Measurements from ENCODE around the gene FAM114A2.

The FAM114A2 gene

DNA sequence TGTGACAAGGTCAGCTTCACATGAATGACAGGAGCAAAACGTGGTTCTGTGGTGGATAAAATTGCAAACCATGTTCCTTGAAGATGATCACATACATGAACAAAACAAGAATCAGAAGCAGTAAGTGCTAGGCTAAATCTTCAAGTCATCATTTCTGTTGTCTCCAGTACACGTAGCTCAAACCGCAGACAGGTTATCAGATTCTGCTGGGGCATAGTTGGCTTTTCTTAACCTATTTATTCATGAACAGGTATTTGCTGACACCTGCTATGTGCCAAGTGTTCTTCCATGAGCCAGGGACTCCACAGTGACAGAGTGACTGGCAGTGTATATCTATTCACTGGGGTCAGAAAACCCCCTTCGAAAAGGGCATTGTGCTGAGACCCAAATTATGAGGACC, 20.9 kb upstream of the FAM114A2 start:
- no peak overlapping the region for H3K4me3 Mint-ChIP-seq
- H3K4me1 Mint-ChIP-seq: peaks cover 21% of the 10 kb centered on the region
- no peaks in the 10 kb centered on the region for H3K27me3 Mint-ChIP-seq
- H3K27ac Mint-ChIP-seq: no peak overlapping the region
- no peaks in the 10 kb centered on the region for H3K9me3 Mint-ChIP-seq
- peaks cover 15% of the 10 kb centered on the region for H3K36me3 Mint-ChIP-seq

- H3K27ac Mint-ChIP-seq: no peak overlapping the region
- no peak overlapping the region for H3K4me3 Mint-ChIP-seq
- H3K36me3 Mint-ChIP-seq: peaks cover 17% of the 10 kb centered on the region
- no peaks in the 10 kb centered on the region for H3K27me3 Mint-ChIP-seq
- peaks cover 21% of the 10 kb centered on the region for H3K4me1 Mint-ChIP-seq
- no peaks in the 10 kb centered on the region for H3K9me3 Mint-ChIP-seq
These were observed 20.3 kb upstream of the FAM114A2 start for GRCh38 chr5:154059039-154059430.

DNA sequence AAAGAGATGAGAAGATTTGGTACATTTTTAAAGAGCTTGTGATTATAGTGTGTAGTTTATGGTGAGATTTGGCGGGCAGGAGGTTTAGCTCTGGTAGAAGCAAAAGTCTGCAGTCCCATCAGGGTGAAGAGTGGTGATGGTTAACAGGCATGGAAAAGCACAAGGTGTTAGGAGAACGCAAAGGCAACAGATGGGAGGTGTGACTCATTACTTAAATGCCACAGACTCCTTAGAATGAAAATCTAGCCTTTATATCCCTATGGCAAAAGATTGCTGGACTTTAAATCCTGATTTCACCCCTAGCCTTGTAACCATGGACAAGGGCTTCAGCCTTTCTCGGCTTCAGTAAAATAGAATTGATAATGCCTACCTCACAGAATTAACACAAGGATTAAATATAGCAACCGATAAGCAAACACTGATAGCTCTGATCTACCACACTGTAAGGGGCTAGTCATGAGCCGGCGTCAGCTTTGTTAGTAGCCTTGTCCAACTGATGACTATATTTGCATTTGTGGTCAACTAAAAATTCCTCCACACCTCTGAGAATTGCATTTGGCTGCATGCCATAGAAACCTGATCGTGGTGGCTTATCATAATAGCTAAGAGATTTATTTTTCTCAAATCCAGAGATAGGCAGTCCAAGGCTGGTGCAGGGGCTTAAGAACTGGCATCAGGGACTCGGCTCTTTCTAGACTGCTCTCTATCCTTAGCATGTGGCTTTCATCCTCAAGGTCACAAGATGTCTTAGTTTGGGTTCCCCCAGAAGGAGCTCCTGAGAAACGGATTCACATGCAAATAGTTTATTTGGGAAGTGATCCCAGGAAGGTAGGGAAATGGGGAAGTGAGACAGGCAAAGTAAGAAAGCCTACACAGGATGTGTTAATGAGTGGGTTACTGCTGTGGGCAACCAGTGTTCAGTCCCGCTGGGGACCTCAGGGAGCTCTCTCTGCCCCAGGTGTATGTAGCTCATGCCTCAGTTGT, 19.6 kb upstream of the FAM114A2 start:
- Mint-ChIP-seq H3K27me3 (no peaks in the 10 kb centered on the region), H3K36me3 (peaks cover 19% of the 10 kb centered on the region), H3K27ac (no peak overlapping the region), H3K9me3 (no peaks in the 10 kb centered on the region), H3K4me3 (no peak overlapping the region), H3K4me1 (peaks cover 21% of the 10 kb centered on the region)

- peaks cover 25% of the 10 kb centered on the region for H3K4me1 Mint-ChIP-seq
- no peaks in the 10 kb centered on the region for H3K9me3 Mint-ChIP-seq
- H3K4me3 Mint-ChIP-seq: no peak overlapping the region
- H3K36me3 Mint-ChIP-seq: peaks cover 28% of the 10 kb centered on the region
- no peaks in the 10 kb centered on the region for H3K27me3 Mint-ChIP-seq
- no peak overlapping the region for H3K27ac Mint-ChIP-seq
These were observed 16.5 kb upstream of the FAM114A2 start for GRCh38 chr5:154055201-154055600.

GRCh38 chr5:154053468-154053867, 14.8 kb upstream of the FAM114A2 start:
- Mint-ChIP-seq H3K4me1 (peaks cover 32% of the 10 kb centered on the region), H3K36me3 (peaks cover 35% of the 10 kb centered on the region), H3K9me3 (no peaks in the 10 kb centered on the region), H3K4me3 (no peak overlapping the region), H3K27me3 (no peaks in the 10 kb centered on the region), H3K27ac (no peak overlapping the region)

GRCh38 chr5:154049636-154050035, 10.9 kb upstream of the FAM114A2 start:
- H3K36me3 Mint-ChIP-seq: peaks cover 28% of the 10 kb centered on the region
- no peaks in the 10 kb centered on the region for H3K9me3 Mint-ChIP-seq
- no peak overlapping the region for H3K4me3 Mint-ChIP-seq
- no peak overlapping the region for H3K27ac Mint-ChIP-seq
- peaks cover 55% of the 10 kb centered on the region for H3K4me1 Mint-ChIP-seq
- no peaks in the 10 kb centered on the region for H3K27me3 Mint-ChIP-seq

- H3K27me3 Mint-ChIP-seq: no peaks in the 10 kb centered on the region
- H3K36me3 Mint-ChIP-seq: peaks cover 18% of the 10 kb centered on the region
- peaks cover 74% of the 10 kb centered on the region for H3K4me1 Mint-ChIP-seq
- no peaks in the 10 kb centered on the region for H3K9me3 Mint-ChIP-seq
- H3K4me3 Mint-ChIP-seq: no peak overlapping the region
- H3K27ac Mint-ChIP-seq: no peak overlapping the region
These were observed 8.6 kb upstream of the FAM114A2 start for GRCh38 chr5:154047324-154047723.

DNA sequence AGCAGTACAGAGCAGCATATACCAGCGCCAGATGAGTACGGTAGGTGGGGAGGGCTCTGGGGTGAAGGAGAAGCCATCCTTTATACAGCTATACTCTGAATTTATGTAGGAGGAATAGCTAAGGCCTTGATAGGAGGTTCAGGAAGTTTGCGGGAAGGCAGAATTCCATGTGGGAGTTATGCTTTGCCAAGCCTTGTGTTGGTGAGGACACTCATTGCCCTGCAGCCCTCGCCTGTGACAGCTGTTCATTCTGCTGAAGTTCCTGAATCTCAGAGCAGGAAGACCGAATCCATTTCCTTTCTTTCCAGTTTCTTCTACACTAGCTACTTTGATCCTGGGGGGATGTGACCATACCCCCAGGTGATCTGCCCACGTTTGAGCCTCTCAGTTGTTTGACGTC, 7.8 kb upstream of the FAM114A2 start:
- H3K9me3 Mint-ChIP-seq: no peaks in the 10 kb centered on the region
- H3K36me3 Mint-ChIP-seq: peaks cover 18% of the 10 kb centered on the region
- H3K27me3 Mint-ChIP-seq: no peaks in the 10 kb centered on the region
- peaks cover 78% of the 10 kb centered on the region for H3K4me1 Mint-ChIP-seq
- no peak overlapping the region for H3K27ac Mint-ChIP-seq
- no peak overlapping the region for H3K4me3 Mint-ChIP-seq

- no peak overlapping the region for H3K27ac Mint-ChIP-seq
These were observed 5.9 kb upstream of the FAM114A2 start for GRCh38 chr5:154044581-154044980.

DNA sequence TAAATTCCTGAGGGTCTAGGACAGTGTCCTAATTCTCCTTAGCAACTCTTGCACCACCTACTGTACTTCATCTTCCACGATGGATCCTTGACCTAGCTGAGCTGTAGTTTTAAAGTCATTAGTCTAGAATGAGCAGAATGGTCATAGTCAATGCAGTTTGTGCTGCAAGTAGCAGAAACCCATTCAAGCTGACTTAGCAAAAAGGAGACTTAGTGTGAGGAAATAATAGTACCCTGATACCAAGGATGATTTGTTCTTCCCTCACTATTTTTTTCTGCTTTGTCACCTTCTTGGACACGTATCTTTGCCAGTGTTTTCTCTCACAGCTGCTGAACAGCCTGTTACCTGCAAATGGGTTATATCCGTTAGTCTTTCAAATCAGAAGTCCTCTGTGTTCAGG, 5.4 kb upstream of the FAM114A2 start:
- no peaks in the 10 kb centered on the region for H3K9me3 Mint-ChIP-seq
- H3K36me3 Mint-ChIP-seq: peaks cover 5% of the 10 kb centered on the region
- H3K4me1 Mint-ChIP-seq: peaks cover 87% of the 10 kb centered on the region
- H3K4me3 Mint-ChIP-seq: no peak overlapping the region
- no peaks in the 10 kb centered on the region for H3K27me3 Mint-ChIP-seq
- H3K27ac Mint-ChIP-seq: no peak overlapping the region

More at GRCh38 chr5:154044581-154044980, 5.9 kb upstream of the FAM114A2 start:
- H3K4me1 Mint-ChIP-seq: peaks cover 87% of the 10 kb centered on the region
- H3K36me3 Mint-ChIP-seq: peaks cover 8% of the 10 kb centered on the region
- H3K9me3 Mint-ChIP-seq: no peaks in the 10 kb centered on the region
- no peaks in the 10 kb centered on the region for H3K27me3 Mint-ChIP-seq
- H3K4me3 Mint-ChIP-seq: no peak overlapping the region

- no peak overlapping the region for H3K4me3 Mint-ChIP-seq
- H3K27me3 Mint-ChIP-seq: no peaks in the 10 kb centered on the region
- no peak overlapping the region for H3K27ac Mint-ChIP-seq
- peaks cover 5% of the 10 kb centered on the region for H3K36me3 Mint-ChIP-seq
- peaks cover 83% of the 10 kb centered on the region for H3K4me1 Mint-ChIP-seq
- no peaks in the 10 kb centered on the region for H3K9me3 Mint-ChIP-seq
These were observed 4.1 kb upstream of the FAM114A2 start for GRCh38 chr5:154042766-154043165.

GRCh38 chr5:154039458-154039829, 734 bp upstream of the FAM114A2 start:
- H3K27ac Mint-ChIP-seq: peak overlapping the region; percentile 97
- H3K9me3 Mint-ChIP-seq: no peaks in the 10 kb centered on the region
- no peaks in the 10 kb centered on the region for H3K36me3 Mint-ChIP-seq
- peaks cover 67% of the 10 kb centered on the region for H3K4me1 Mint-ChIP-seq
- peak overlapping the region; percentile 93 for H3K4me3 Mint-ChIP-seq
- H3K27me3 Mint-ChIP-seq: no peaks in the 10 kb centered on the region

- Mint-ChIP-seq H3K4me3 (peak overlapping the region; percentile 93), H3K4me1 (peaks cover 62% of the 10 kb centered on the region), H3K27me3 (no peaks in the 10 kb centered on the region), H3K27ac (peak overlapping the region; percentile 97), H3K9me3 (no peaks in the 10 kb centered on the region), H3K36me3 (no peaks in the 10 kb centered on the region)
These were observed 426 bp downstream of the FAM114A2 start for GRCh38 chr5:154038261-154038706.

- H3K4me3 Mint-ChIP-seq: no peak overlapping the region
- H3K36me3 Mint-ChIP-seq: peaks cover 19% of the 10 kb centered on the region
- H3K27me3 Mint-ChIP-seq: no peaks in the 10 kb centered on the region
- no peaks in the 10 kb centered on the region for H3K9me3 Mint-ChIP-seq
- no peak overlapping the region for H3K27ac Mint-ChIP-seq
- peaks cover 41% of the 10 kb centered on the region for H3K4me1 Mint-ChIP-seq
These were observed 3.8 kb downstream of the FAM114A2 start for GRCh38 chr5:154034944-154035343.

DNA sequence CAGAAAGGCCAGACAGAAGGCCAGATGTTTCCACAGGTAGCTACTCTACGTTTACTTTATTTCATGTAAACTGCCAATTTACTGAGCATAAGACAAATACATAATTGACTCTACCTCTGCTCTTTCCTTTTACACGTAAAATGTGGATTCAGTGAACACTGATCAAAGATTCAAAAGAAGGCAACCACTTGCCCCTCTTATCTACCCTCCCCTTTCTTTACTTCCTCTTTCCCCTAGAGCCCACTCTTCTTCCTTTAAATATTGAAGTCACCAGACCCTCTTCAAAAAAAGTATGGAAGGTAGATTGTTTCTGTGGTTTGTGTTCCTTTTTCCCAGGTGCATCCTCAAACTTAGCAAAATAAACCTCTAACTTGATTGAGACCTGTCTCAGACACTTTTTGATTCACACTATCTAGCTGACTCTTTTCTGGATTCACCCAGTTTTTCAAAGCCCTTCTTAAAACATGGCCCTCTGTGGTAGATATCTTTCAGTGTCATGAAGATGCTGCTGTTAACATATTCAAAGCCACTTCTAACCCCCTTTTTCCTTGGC, 6.7 kb downstream of the FAM114A2 start:
- Mint-ChIP-seq H3K9me3 (no peaks in the 10 kb centered on the region), H3K4me3 (no peak overlapping the region), H3K27ac (no peak overlapping the region), H3K27me3 (no peaks in the 10 kb centered on the region), H3K4me1 (peaks cover 18% of the 10 kb centered on the region), H3K36me3 (peaks cover 25% of the 10 kb centered on the region)

- Mint-ChIP-seq H3K9me3 (no peaks in the 10 kb centered on the region), H3K4me3 (no peak overlapping the region), H3K27ac (no peak overlapping the region), H3K4me1 (peaks cover 4% of the 10 kb centered on the region), H3K27me3 (no peaks in the 10 kb centered on the region), H3K36me3 (peaks cover 32% of the 10 kb centered on the region)
These were observed 12.8 kb downstream of the FAM114A2 start for GRCh38 chr5:154025951-154026350.

Data from activated naive CD4-positive, alpha-beta T cell treated with anti-CD3 and anti-CD28 coated beads, Interleukin-2, amount 50 U/mL, for 24 hours (primary cell).